NCI-H2227 treated with DMSO at 0.1 percent for 48 hours (cell line): Measurements from ENCODE around the gene MAP3K1.

Experiments
- DNase-seq: peaks from one replicate; lab custom pipeline; 2025; lab: John Stamatoyannopoulos, UW

Gene MAP3K1

GRCh38 chr5:56849671-56850070, 34.3 kb downstream of the MAP3K1 start:
- no peak for DNase-seq

GRCh38 chr5:56850423-56850822, 35.1 kb downstream of the MAP3K1 start:
- no peak for DNase-seq

- no peak for DNase-seq
Measured at GRCh38 chr5:56851258-56851941, 36.1 kb downstream of the MAP3K1 start.

GRCh38 chr5:56852228-56853000, 37.1 kb downstream of the MAP3K1 start:
- no peak for DNase-seq

GRCh38 chr5:56853698-56854097, 38.3 kb downstream of the MAP3K1 start:
- no peak for DNase-seq

GRCh38 chr5:56854920-56855319, 39.6 kb downstream of the MAP3K1 start:
- DNase-seq, result no peak

- no peak for DNase-seq
Measured at GRCh38 chr5:56856541-56857178, 41.3 kb downstream of the MAP3K1 start.

GRCh38 chr5:56858777-56859442, 43.6 kb downstream of the MAP3K1 start:
- no peak for DNase-seq

GRCh38 chr5:56861893-56862485, 46.6 kb downstream of the MAP3K1 start:
- no peak for DNase-seq

GRCh38 chr5:56862909-56863308, 47.6 kb downstream of the MAP3K1 start:
- no peak for DNase-seq

- no peak for DNase-seq
Measured at GRCh38 chr5:56871777-56872176, 56.4 kb downstream of the MAP3K1 start.

GRCh38 chr5:56873056-56873455, 57.7 kb downstream of the MAP3K1 start:
- DNase-seq, result no peak

- no peak for DNase-seq
Measured at GRCh38 chr5:56876327-56876726, 61.0 kb downstream of the MAP3K1 start.

- no peak for DNase-seq
Measured at GRCh38 chr5:56881571-56881970, 66.2 kb downstream of the MAP3K1 start.

GRCh38 chr5:56893251-56893951, 78.1 kb downstream of the MAP3K1 start:
- no peak for DNase-seq

GRCh38 chr5:56896763-56897162, 81.4 kb downstream of the MAP3K1 start:
- DNase-seq, result no peak

- no peak for DNase-seq
Measured at GRCh38 chr5:56898213-56898612, 82.9 kb downstream of the MAP3K1 start.

GRCh38 chr5:56900395-56900794, 85.0 kb downstream of the MAP3K1 start:
- DNase-seq, result no peak

- peak; percentile 16 for DNase-seq
Measured at GRCh38 chr5:56900858-56901578, 85.7 kb downstream of the MAP3K1 start.

- peak; percentile 64 for DNase-seq
Measured at GRCh38 chr5:56908942-56909293, 93.6 kb downstream of the MAP3K1 start.
